ENCODE measurements around the gene KCNK13.

GRCh38 chr14:90114554-90114953, 52.8 kb downstream of the KCNK13 start:
- TF ChIP-seq CTCF (conservative IDR thresholded peaks at IDR 0.05 in 1 of 2, IDR thresholded peaks at IDR 0.05 in 1 of 2; ENCODE audit: low read depth in 1 of 2, low read length in 2 of 2) (no peak), EZH2 (IDR thresholded peaks at IDR 0.05; ENCODE audit: low read length, missing control alignments) (no peak)

Data from fibroblast of lung (primary cell).